Endothelial cell of umbilical vein (primary cell): ENCODE data around the gene DCUN1D4. TPM values are rescaled to one million over a fixed set of nuclear protein-coding genes. Genes with fewer than 3 reads are reported as not detected.

Experiments used
- BruUV-seq: library from RNA; stranded (reverse); fragments of 400-500 nt; replicated peaks from 2 replicates; lab custom pipeline; 2021; lab: Mats Ljungman, UMichigan
- CTCF ChIA-PET: fragments of 300-600, 350-600 bp; sonication (Branson Sonifier 250); formaldehyde crosslinking; loops from one replicate; lab custom pipeline; 2021; ENCODE audit warnings: antibody characterized with exemption, inconsistent platforms; lab: Charles Lee
- POLR2A ChIA-PET: fragments of 300-600, 350-600 bp; sonication (Branson Sonifier 250); formaldehyde crosslinking; loops from one replicate; lab custom pipeline; 2021; ENCODE audit warnings: antibody characterized with exemption, inconsistent platforms; lab: Charles Lee
- DNase-seq: peaks from one replicate; pipeline ENCODE4 v3.0.0-alpha.2; 2011; ENCODE audit warnings: low read depth, low spot score
- FAIRE-seq: peaks from 2 replicates; lab custom pipeline; 2011; peaks lifted over from hg19 to GRCh38; lab: Jason Lieb, UNC
- H2AFZ ChIP-seq: 2 replicates; pipeline ENCODE4 v1.6.0; 2012; ENCODE audit warnings: low read depth, low read length, control low read depth, inconsistent platforms
- H3K27ac ChIP-seq: 2 replicates; pipeline ENCODE4 v1.5.1; 2011; ENCODE audit warnings: low read depth, mild to moderate bottlenecking, control low read depth, low read length, moderate library complexity; ENCODE audit not compliant: insufficient read depth
- H3K27me3 ChIP-seq, 2 experiments: 2 replicates each; pipeline versions ENCODE4 v1.6.0 to v1.6.1; 2011; ENCODE audit warnings: low read length in 2 of 2, mixed read lengths in 1 of 2; ENCODE audit not compliant: control insufficient read depth in 2 of 2, insufficient read depth in 2 of 2
- H3K36me3 ChIP-seq, 2 experiments: 2 replicates in 1 of 2; 3 replicates in 1 of 2; pipeline ENCODE4 v1.5.1; 2011; ENCODE audit warnings: low read length in 2 of 2, mild to moderate bottlenecking in 1 of 2, moderate library complexity in 1 of 2; ENCODE audit not compliant: control insufficient read depth in 2 of 2, insufficient read depth in 2 of 2; ENCODE audit errors: extremely low read depth in 1 of 2
- H3K4me1 ChIP-seq: 3 replicates; pipeline ENCODE4 v1.5.1; 2011; ENCODE audit warnings: mild to moderate bottlenecking, low read length; ENCODE audit not compliant: control insufficient read depth, insufficient read depth; ENCODE audit errors: extremely low read depth
- H3K4me2 ChIP-seq: 2 replicates; pipeline ENCODE4 v1.6.1; 2011; ENCODE audit warnings: low read length, control low read depth, mixed read lengths; ENCODE audit not compliant: insufficient read depth
- H3K4me3 ChIP-seq, 3 experiments: fragments of 200-600 bp in 1 of 3; sonication (generic), shearing (Covaris generic) in 1 of 3; replicated peaks in 1 of 3; 2 replicates each; pipeline ENCODE4 v1.5.1; 2011 to 2016; ENCODE audit warnings: control low read depth in 3 of 3, low read length in 3 of 3, mild to moderate bottlenecking in 2 of 3, inconsistent platforms in 1 of 3, low read depth in 1 of 3, moderate library complexity in 1 of 3; ENCODE audit not compliant: insufficient read depth in 1 of 3
- H3K79me2 ChIP-seq: 2 replicates; pipeline ENCODE4 v1.6.0; 2012; ENCODE audit warnings: low read length, inconsistent platforms; ENCODE audit not compliant: control insufficient read depth, insufficient read depth
- H3K9ac ChIP-seq: replicated peaks from 2 replicates; pipeline ENCODE3; 2011; ENCODE audit warnings: low read length, control low read depth; ENCODE audit not compliant: insufficient read depth; ENCODE audit errors: extremely low read depth
- H3K9me1 ChIP-seq: replicated peaks from 3 replicates; pipeline ENCODE4 v1.6.0; 2011; ENCODE audit warnings: mild to moderate bottlenecking, low read length; ENCODE audit not compliant: control insufficient read depth, insufficient read depth; ENCODE audit errors: extremely low read depth
- H3K9me3 ChIP-seq: replicated peaks from 2 replicates; pipeline ENCODE4 v1.5.1; 2012; ENCODE audit warnings: low read length, inconsistent platforms; ENCODE audit not compliant: control insufficient read depth, insufficient read depth
- H4K20me1 ChIP-seq: replicated peaks from 2 replicates; pipeline ENCODE3; 2011; ENCODE audit warnings: mild to moderate bottlenecking, low read length; ENCODE audit not compliant: control insufficient read depth, insufficient read depth; ENCODE audit errors: extremely low read depth
- CTCF ChIP-seq, 2 donors: IDR thresholded peaks; 1 replicate in 1 of 2; 2 replicates in 1 of 2; pipeline ENCODE4 v1.5.1; 2011; ENCODE audit warnings: low read length in 2 of 2, mild to moderate bottlenecking in 2 of 2, moderate library complexity in 2 of 2, control low read depth in 1 of 2, inconsistent platforms in 1 of 2, low read depth in 1 of 2; ENCODE audit not compliant: insufficient read depth in 1 of 2; ENCODE audit errors: extremely low read depth in 1 of 2
- EZH2 ChIP-seq: IDR thresholded peaks from 2 replicates; pipeline ENCODE4 v1.6.1; 2012; ENCODE audit warnings: borderline replicate concordance, low read depth, mild to moderate bottlenecking, moderate library complexity, low read length, inconsistent platforms; ENCODE audit not compliant: severe bottlenecking
- FOS ChIP-seq: IDR thresholded peaks from 2 replicates; pipeline ENCODE4 v1.6.1; 2011; ENCODE audit warnings: mild to moderate bottlenecking, low read length, moderate library complexity, borderline replicate concordance; ENCODE audit not compliant: insufficient read depth
- GATA2 ChIP-seq: IDR thresholded peaks from 2 replicates; pipeline ENCODE4 v1.7.0; 2011; ENCODE audit warnings: low read depth, mild to moderate bottlenecking, moderate library complexity, mixed read lengths, low read length; ENCODE audit not compliant: insufficient read length, insufficient read depth
- JUN ChIP-seq: IDR thresholded peaks from 2 replicates; pipeline ENCODE4 v1.6.1; 2011; ENCODE audit warnings: borderline replicate concordance, low read depth; ENCODE audit not compliant: insufficient read length, insufficient read depth
- MAX ChIP-seq: IDR thresholded peaks from 2 replicates; pipeline ENCODE4 v1.6.1; 2011; ENCODE audit not compliant: insufficient read depth, insufficient read length
- MYC ChIP-seq: IDR thresholded peaks from one replicate; pipeline ENCODE4 v1.6.1; 2011; ENCODE audit warnings: mild to moderate bottlenecking, low read depth, low read length
- POLR2A ChIP-seq: IDR thresholded peaks from 2 replicates; pipeline ENCODE4 v1.6.1; 2012; ENCODE audit warnings: low read depth, mild to moderate bottlenecking, control low read depth, low read length
- POLR2AphosphoS5 ChIP-seq: IDR thresholded peaks from 2 replicates; pipeline ENCODE4 v1.6.1; 2012; ENCODE audit warnings: low read depth, mild to moderate bottlenecking, control low read depth, low read length, moderate library complexity; ENCODE audit not compliant: insufficient read depth
- dilution Hi-C: fragments of 300-500 bp; cut with MboI; formaldehyde crosslinking; loops from one replicate; pipeline ENCODE4 v1.15.0; 2019; ENCODE audit warnings: low sequenced_read_pairs; ENCODE audit not compliant: extremely low pct_ligation_motif_present
- intact Hi-C: fragments of 100-400 bp; cut with micrococcal nuclease; formaldehyde crosslinking; loops from one replicate; pipeline ENCODE4 v1.10.0; 2022
- polyA plus RNA-seq, 4 experiments: library from polyadenylated mRNA; depleted of rRNA in 3 of 4; stranded (reverse) in 3 of 4; unstranded in 1 of 4; fragments of >200 nt; gene quantifications; 2 replicates each; pipeline versions ENCODE4 v1.2.1 to v1.2.3, GENCODE V29; 2011 to 2012; ENCODE audit warnings: missing spikeins in 1 of 4
- total RNA-seq: library from RNA; stranded (reverse); gene quantifications from 2 replicates; pipeline ENCODE4 v1.2.3, GENCODE V29; 2021

The DCUN1D4 gene
- total and polyA plus RNA-seq, 2 donors (not counting 3 experiments of a cell fraction or from before 2014, with no cell fraction given): 24.8 to 50.6 TPM

GRCh38 chr4:51862781-51863180 lies 19.8 kb downstream of the DCUN1D4 start:
- H3K4me2 ChIP-seq: no peak overlapping the region
- no peak for FAIRE-seq
- no TSS peak for BruUV-seq
- no peak overlapping the region for H2AFZ ChIP-seq
- peaks cover 32% of the 10 kb centered on the region for H3K79me2 ChIP-seq
- no peak overlapping the region for H3K4me3 ChIP-seq
- peaks cover 10 to 16% of the 10 kb centered on the region in 2 experiments for H3K36me3 ChIP-seq
- ChIA-PET POLR2A (no interaction called here), CTCF (interaction anchor here (0.9 to 1.2 kb wide), 4 partner anchors 20 to 35 kb away, joined by 3 to 6 read pairs (median 4); partner anchors contain the start of gene DCUN1D4)
- dilution Hi-C loops: no loop called here
- no peaks in the 10 kb centered on the region for H3K9me1 ChIP-seq
- DNase-seq: no peak
- no peaks in the 10 kb centered on the region for H3K9me3 ChIP-seq
- H4K20me1 ChIP-seq: peaks cover 3% of the 10 kb centered on the region
- no peak overlapping the region for H3K9ac ChIP-seq
- no peaks in the 10 kb centered on the region for H3K4me1 ChIP-seq
- intact Hi-C loops: no loop called here
- TF ChIP-seq FOS (no peak), MYC (no peak), POLR2A (no peak), CTCF (IDR thresholded peaks at IDR 0.05; ENCODE audit: extremely low read depth in 1 of 2, insufficient read depth in 1 of 2, low read depth in 1 of 2, low read length in 2 of 2) (no peak), JUN (no peak), POLR2AphosphoS5 (no peak), EZH2 (no peak), GATA2 (no peak), MAX (no peak)
- no peak overlapping the region for H3K27ac ChIP-seq
- no peaks in the 10 kb centered on the region for H3K27me3 ChIP-seq
